T-cell (primary cell): ENCODE data around the gene ZBTB2. TPM values are rescaled to one million over a fixed set of nuclear protein-coding genes. Genes with fewer than 3 reads are reported as not detected.

Experiments used
- ATAC-seq, 4 experiments: fragments of 200-7000 bp in 3 of 4; fragments of 150-1000 bp in 1 of 4; cut with Tn5 transposase; replicated peaks in 1 of 4; 1 replicate in 3 of 4; 2 replicates in 1 of 4; pipeline ENCODE4 v1.10.0; 2021; ENCODE audit warnings: moderate library complexity in 3 of 4, mild to moderate bottlenecking in 2 of 4, moderate number of reproducible peaks in 1 of 4
- CTCF ChIA-PET, 2 donors: fragments of 300-600 bp; sonication (Branson Sonifier 250); formaldehyde crosslinking; loops; one replicate each; lab custom pipeline; 2022; ENCODE audit warnings: antibody characterized with exemption in 2 of 2; lab: Charles Lee
- POLR2A ChIA-PET, 2 donors: fragments of 300-600 bp; sonication (Branson Sonifier 250); formaldehyde crosslinking; loops; one replicate each; lab custom pipeline; 2022; ENCODE audit warnings: antibody characterized with exemption in 2 of 2; lab: Charles Lee
- DNase-seq, 35 experiments: peaks; one replicate each; pipeline versions ENCODE4 v3.0.0 to v3.0.0-alpha.2; 2013 to 2023
- H3K27ac ChIP-seq: one replicate; pipeline ENCODE4 v1.5.1; 2013; ENCODE audit warnings: low read length
- H3K27me3 ChIP-seq, 2 experiments: replicated peaks in 1 of 2; 1 replicate in 1 of 2; 2 replicates in 1 of 2; pipeline versions ENCODE4 v1.6.1 to v1.7.0; 2013; ENCODE audit warnings: low read length in 1 of 2, mixed read lengths in 1 of 2; ENCODE audit not compliant: control insufficient read depth in 2 of 2, insufficient read depth in 2 of 2; ENCODE audit errors: extremely low read depth in 1 of 2
- H3K36me3 ChIP-seq, 2 donors: 1 replicate in 1 of 2; 2 replicates in 1 of 2; pipeline versions ENCODE4 v1.6.1 to v1.7.0; 2013; ENCODE audit warnings: low read length in 1 of 2; ENCODE audit not compliant: control insufficient read depth in 2 of 2, insufficient read depth in 1 of 2; ENCODE audit errors: extremely low read depth in 1 of 2
- H3K4me1 ChIP-seq, 2 experiments: 1 replicate in 1 of 2; 2 replicates in 1 of 2; pipeline versions ENCODE4 v1.6.1 to v1.7.0; 2013; ENCODE audit warnings: low read length in 2 of 2, mixed read lengths in 1 of 2; ENCODE audit not compliant: insufficient read depth in 2 of 2, control insufficient read depth in 1 of 2; ENCODE audit errors: extremely low read depth in 1 of 2
- H3K4me3 ChIP-seq, 2 donors: 1 replicate in 1 of 2; 2 replicates in 1 of 2; pipeline versions ENCODE4 v1.5.1 to v1.7.0; 2013; ENCODE audit warnings: mild to moderate bottlenecking in 2 of 2, low read length in 1 of 2, moderate library complexity in 1 of 2; ENCODE audit not compliant: control insufficient read depth in 1 of 2; ENCODE audit errors: extremely low read depth in 1 of 2
- H3K9me3 ChIP-seq: 2 replicates; pipeline ENCODE4 v1.7.0; 2013
- H3K27ac Mint-ChIP-seq, 2 donors: one replicate each; pipeline ENCODE4 v1.8.0; 2020 to 2021; ENCODE audit warnings: mild to moderate bottlenecking in 2 of 2, mixed read lengths in 2 of 2
- H3K27me3 Mint-ChIP-seq, 2 donors: one replicate each; pipeline ENCODE4 v1.8.0; 2021 to 2022; ENCODE audit warnings: mixed read lengths in 2 of 2
- H3K36me3 Mint-ChIP-seq: one replicate; pipeline ENCODE4 v1.8.0; 2021; ENCODE audit warnings: mixed read lengths
- H3K4me1 Mint-ChIP-seq, 3 donors: one replicate each; pipeline ENCODE4 v1.8.0; 2020 to 2022; ENCODE audit warnings: mixed read lengths in 3 of 3, mild to moderate bottlenecking in 1 of 3
- H3K4me3 Mint-ChIP-seq, 3 donors: one replicate each; pipeline ENCODE4 v1.8.0; 2020 to 2022; ENCODE audit warnings: mild to moderate bottlenecking in 3 of 3, mixed read lengths in 3 of 3, moderate library complexity in 3 of 3
- H3K9me3 Mint-ChIP-seq, 3 donors: one replicate each; pipeline ENCODE4 v1.8.0; 2020 to 2022; ENCODE audit warnings: mixed read lengths in 3 of 3
- WGBS: methylation state at CpG from one replicate; pipeline ENCODE4 v1.1.5; 2013; ENCODE audit warnings: missing lambda C conversion rate; ENCODE audit not compliant: insufficient coverage; 5-methylcytosine and 5-hydroxymethylcytosine counted together
- total RNA-seq, 35 experiments: library from RNA in 6 of 35; stranded (reverse) in 6 of 35; fragments of 120-200 nt in 1 of 35; gene quantifications; one replicate each; pipeline versions ENCODE4 v1.2.1 to v1.2.4 and lab custom pipeline; 2013 to 2026

Gene ZBTB2
- total RNA-seq, 5 donors from 2014 or later (not counting 1 experiment from before 2014, with no cell fraction given), result 16.1 to 28.3 (median 27.4) TPM

DNA sequence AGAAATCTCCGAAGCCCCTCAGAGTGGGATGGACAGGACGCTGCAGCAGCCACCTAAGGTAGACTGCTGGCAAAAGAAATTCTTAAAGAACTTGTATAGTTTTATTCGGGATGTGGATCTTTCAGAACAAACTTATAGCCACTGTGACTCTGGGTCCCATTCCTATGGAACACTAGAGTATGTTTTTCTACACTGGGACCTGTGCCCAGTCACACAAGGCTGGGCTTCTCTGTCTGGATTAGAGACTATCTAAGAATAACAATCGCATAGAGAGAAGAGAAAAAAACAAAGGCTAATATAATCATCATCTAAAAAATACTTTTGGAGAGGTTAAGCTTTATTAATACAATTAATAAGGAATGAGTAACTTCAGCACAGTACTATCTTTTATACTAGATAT is 31.6 kb upstream of the ZBTB2 start:
- Histone ChIP-seq H3K27me3 (no peaks in the 10 kb centered on the region), H3K27ac (no peak overlapping the region), H3K4me3 (no peak overlapping the region), H3K9me3 (no peaks in the 10 kb centered on the region), H3K4me1 (no peaks in the 10 kb centered on the region), H3K36me3 (peaks cover 0 to 34% of the 10 kb centered on the region in 2 donors)
- Mint-ChIP-seq H3K27ac (no peak overlapping the region), H3K4me1 (no peaks in the 10 kb centered on the region), H3K9me3 (no peaks in the 10 kb centered on the region), H3K4me3 (no peak overlapping the region), H3K27me3 (no peaks in the 10 kb centered on the region), H3K36me3 (peaks cover 32% of the 10 kb centered on the region)
- POLR2A ChIA-PET, result interaction anchor here in 1 of 2 donors (0.6 kb wide), 1 partner anchor 28 kb away, joined by 3 read pairs; no protein-coding TSS in a partner anchor
- no peak for ATAC-seq
- CTCF ChIA-PET, result interaction anchor here in 1 of 2 donors (0.7 kb wide), 1 partner anchor 957 kb away, joined by 3 read pairs; no protein-coding TSS in a partner anchor
- DNase-seq, result no peak
- no CpG with 5 or more reads among the region's 4 CpGs for WGBS

DNA sequence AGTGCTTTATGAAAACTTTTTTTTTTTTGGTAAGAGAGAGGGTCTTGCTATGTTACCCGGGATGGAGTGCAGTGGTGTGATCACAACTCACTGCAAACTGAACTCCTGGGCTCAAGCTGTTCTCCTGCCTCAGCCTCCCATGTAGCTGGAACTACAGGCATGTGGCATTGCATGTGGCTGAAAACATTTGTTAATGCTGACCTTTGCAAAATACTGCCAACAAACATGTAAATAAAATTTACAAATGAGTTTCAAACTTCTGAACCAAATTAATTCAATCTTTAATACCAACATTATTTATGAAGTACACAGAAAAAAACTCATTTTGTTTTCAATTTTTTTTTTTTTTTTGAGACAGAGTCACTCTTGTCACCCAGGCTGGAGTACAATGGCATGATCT is 26.1 kb upstream of the ZBTB2 start:
- Mint-ChIP-seq H3K4me1 (peaks cover 17 to 28% (median 23%) of the 10 kb centered on the region in 3 donors), H3K27me3 (no peaks in the 10 kb centered on the region), H3K4me3 (no peak overlapping the region), H3K27ac (no peak overlapping the region), H3K36me3 (peaks cover 30% of the 10 kb centered on the region), H3K9me3 (peaks cover 0 to 7% (median 0%) of the 10 kb centered on the region in 3 donors)
- no CpG with 5 or more reads among the region's 1 CpG for WGBS
- ChIA-PET CTCF (interaction anchor here in 1 of 2 donors (0.6 kb wide), 1 partner anchor 1851 kb away, joined by 3 read pairs; the partner anchor contains the start of gene GINM1), POLR2A (interaction anchor here in 1 of 2 donors (0.7 kb wide), 1 partner anchor 13 kb away, joined by 3 read pairs; no protein-coding TSS in a partner anchor)
- peaks cover 8 to 11% of the 10 kb centered on the region in 2 experiments for H3K4me1 ChIP-seq
- no peak overlapping the region for H3K27ac ChIP-seq
- no peak for ATAC-seq
- no peak overlapping the region for H3K4me3 ChIP-seq
- no peak for DNase-seq
- no peaks in the 10 kb centered on the region for H3K9me3 ChIP-seq
- H3K36me3 ChIP-seq, result peaks cover 0 to 30% of the 10 kb centered on the region in 2 donors
- no peaks in the 10 kb centered on the region for H3K27me3 ChIP-seq

DNA sequence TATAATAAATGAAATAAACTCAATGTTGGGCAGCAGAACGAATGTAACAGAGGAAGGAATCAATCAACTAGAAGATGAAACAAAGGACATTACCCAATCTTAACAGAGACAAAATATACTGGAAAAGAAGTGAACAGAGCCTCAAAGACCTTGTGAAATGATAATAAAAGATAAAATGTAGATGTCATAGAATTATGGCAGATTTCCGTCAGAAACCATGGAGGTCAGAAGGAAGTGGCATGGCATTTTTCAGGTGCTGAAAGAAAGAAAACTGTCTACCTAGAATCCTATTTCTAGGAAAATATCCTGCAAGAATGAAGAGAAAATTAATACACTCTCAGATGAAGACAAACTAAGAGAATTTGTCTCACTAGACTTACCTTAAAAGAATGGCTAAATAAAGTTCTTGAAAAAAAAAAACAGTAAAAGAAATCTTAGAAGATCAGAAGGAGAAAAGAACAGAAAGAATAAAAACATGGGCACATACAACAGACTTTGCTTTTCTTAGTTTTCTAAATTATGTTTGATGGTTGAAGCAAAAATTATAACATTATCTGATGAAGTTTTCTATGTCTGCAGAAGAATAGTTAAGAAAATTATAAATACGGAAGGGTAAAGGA is 23.4 kb upstream of the ZBTB2 start:
- POLR2A ChIA-PET, result interaction anchor here in 1 of 2 donors (0.6 kb wide), 1 partner anchor 32 kb away, joined by 3 read pairs; no protein-coding TSS in a partner anchor
- Histone ChIP-seq H3K36me3 (peaks cover 0 to 22% of the 10 kb centered on the region in 2 donors), H3K4me3 (no peak overlapping the region), H3K27me3 (no peaks in the 10 kb centered on the region), H3K9me3 (no peaks in the 10 kb centered on the region), H3K4me1 (peaks cover 8 to 11% of the 10 kb centered on the region in 2 experiments), H3K27ac (peak overlapping the region; percentile 9)
- DNase-seq, result no peak
- Mint-ChIP-seq H3K36me3 (peaks cover 32% of the 10 kb centered on the region), H3K9me3 (peaks cover 0 to 7% (median 0%) of the 10 kb centered on the region in 3 donors), H3K4me3 (no peak overlapping the region), H3K4me1 (peaks cover 17 to 33% (median 24%) of the 10 kb centered on the region in 3 donors), H3K27ac (peak overlapping the region; percentile 52 to 62), H3K27me3 (no peaks in the 10 kb centered on the region)
- CTCF ChIA-PET, result interaction anchor here (0.6 to 1.4 kb wide), 2 partner anchors 10 to 54 kb away, joined by 4 to 10 read pairs; no protein-coding TSS in a partner anchor
- no CpG with 5 or more reads among the region's 3 CpGs for WGBS
- no peak for ATAC-seq

DNA sequence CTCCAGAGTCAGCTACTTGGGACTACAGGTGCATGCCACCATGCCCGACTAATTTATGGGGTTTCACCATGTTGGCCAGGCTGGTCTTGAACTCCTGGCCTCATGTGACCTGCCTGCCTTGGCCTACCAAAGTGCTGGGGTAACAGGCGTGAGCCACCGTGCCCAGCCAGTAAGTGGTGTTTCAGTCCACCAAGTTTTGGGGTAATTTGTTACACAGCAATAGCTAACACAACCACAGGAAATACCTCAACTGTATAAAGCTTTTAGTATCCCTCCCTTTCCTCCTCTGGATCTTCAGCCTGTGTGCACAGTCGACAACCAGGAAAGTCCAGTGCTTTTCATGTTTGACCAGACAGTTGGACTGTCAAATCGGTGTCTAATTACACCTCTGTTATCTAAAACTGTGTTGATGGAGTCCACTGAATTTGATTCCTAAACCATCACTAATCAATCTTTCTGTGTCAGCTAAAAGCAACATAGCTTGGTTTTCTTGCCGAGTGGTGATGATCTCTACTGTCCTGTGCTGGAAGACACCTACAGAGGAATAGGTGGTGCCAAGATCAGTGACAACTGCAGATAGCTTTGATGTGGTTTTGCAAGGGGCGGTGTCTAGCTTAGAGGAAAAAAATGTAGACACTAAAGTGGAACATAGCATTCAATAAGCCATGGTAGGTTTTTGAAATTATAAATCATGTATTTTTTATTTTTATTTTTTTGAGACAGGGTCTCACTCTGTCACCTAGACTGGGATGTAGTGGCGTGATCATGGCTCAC is 22.2 kb upstream of the ZBTB2 start:
- H3K4me1 Mint-ChIP-seq, result peaks cover 24 to 33% (median 28%) of the 10 kb centered on the region in 3 donors
- ChIA-PET CTCF (interaction anchor here (0.5 to 1.9 kb wide), 10 partner anchors 8 to 854 kb away, joined by 3 to 10 read pairs (median 4); partner anchors contain the start of gene RMND1 (in 1 of the 2)), POLR2A (interaction anchor here (0.6 to 0.7 kb wide), 3 partner anchors 24 to 33 kb away, joined by 3 read pairs; no protein-coding TSS in a partner anchor)
- H3K9me3 ChIP-seq, result no peaks in the 10 kb centered on the region
- peaks cover 0 to 7% (median 0%) of the 10 kb centered on the region in 3 donors for H3K9me3 Mint-ChIP-seq
- H3K36me3 Mint-ChIP-seq, result peaks cover 36% of the 10 kb centered on the region
- peak overlapping the region; percentile 31 for H3K27ac ChIP-seq
- peak; percentile 14 to 84 (median 68) for DNase-seq
- H3K4me3 Mint-ChIP-seq, result peak overlapping the region in 1 of 3 donors; percentile 61
- H3K4me3 ChIP-seq, result no peak overlapping the region
- peaks cover 0 to 24% of the 10 kb centered on the region in 2 donors for H3K36me3 ChIP-seq
- peak overlapping the region; percentile 71 to 84 for H3K27ac Mint-ChIP-seq
- peak; percentile 88 to 100 (median 98) for ATAC-seq
- WGBS, result 70% methylated on average over 4 of the region's 8 CpGs
- no peaks in the 10 kb centered on the region for H3K27me3 Mint-ChIP-seq
- peaks cover 8 to 11% of the 10 kb centered on the region in 2 experiments for H3K4me1 ChIP-seq
- no peaks in the 10 kb centered on the region for H3K27me3 ChIP-seq

DNA sequence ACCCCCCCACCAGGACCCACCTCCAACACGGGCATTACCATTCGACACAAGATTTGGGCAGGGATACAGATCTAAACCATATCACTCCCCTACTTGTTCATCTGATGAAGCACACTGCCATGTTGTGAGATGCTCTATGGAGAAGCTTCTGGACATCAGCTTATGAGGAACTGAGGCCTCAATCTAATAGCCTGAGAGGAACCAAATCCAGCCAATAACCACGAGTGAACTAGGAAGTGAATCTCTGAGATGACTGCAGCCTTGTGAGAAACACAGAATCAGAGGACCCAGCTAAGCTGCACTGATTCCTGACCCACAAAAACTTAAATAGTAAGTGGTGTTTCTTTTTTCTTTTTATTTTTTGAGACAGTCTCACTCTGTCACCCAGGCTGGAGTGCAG is 21.6 kb upstream of the ZBTB2 start:
- DNase-seq (no peak), ATAC-seq (no peak)
- H3K4me3 Mint-ChIP-seq, result no peak overlapping the region
- Histone ChIP-seq H3K36me3 (peaks cover 0 to 27% of the 10 kb centered on the region in 2 donors), H3K27ac (no peak overlapping the region), H3K27me3 (no peaks in the 10 kb centered on the region), H3K4me1 (peaks cover 8 to 11% of the 10 kb centered on the region in 2 experiments), H3K9me3 (no peaks in the 10 kb centered on the region), H3K4me3 (no peak overlapping the region)
- no CpG with 5 or more reads among the region's 3 CpGs for WGBS
- ChIA-PET POLR2A (interaction anchor here in 1 of 2 donors (0.6 kb wide), 1 partner anchor 23 kb away, joined by 3 read pairs; no protein-coding TSS in a partner anchor), CTCF (interaction anchor here in 1 of 2 donors (1.9 kb wide), 1 partner anchor 28 kb away, joined by 6 read pairs; no protein-coding TSS in a partner anchor)
- peaks cover 0 to 7% (median 0%) of the 10 kb centered on the region in 3 donors for H3K9me3 Mint-ChIP-seq
- H3K27ac Mint-ChIP-seq, result peak overlapping the region; percentile 64 to 84
- H3K27me3 Mint-ChIP-seq, result no peaks in the 10 kb centered on the region
- H3K36me3 Mint-ChIP-seq, result peaks cover 37% of the 10 kb centered on the region
- H3K4me1 Mint-ChIP-seq, result peaks cover 24 to 33% (median 29%) of the 10 kb centered on the region in 3 donors
